SH-SY5Y (cell line): ENCODE data around the gene VHLL.

Source experiments
- GATA2 ChIP-seq: IDR thresholded peaks from 2 replicates; pipeline ENCODE4 v1.6.1; 2011; ENCODE audit warnings: mild to moderate bottlenecking, low read depth, low read length
- GATA3 ChIP-seq: IDR thresholded peaks from 2 replicates; pipeline ENCODE4 v1.6.1; 2011; ENCODE audit warnings: low read depth, mild to moderate bottlenecking, low read length, moderate library complexity

GRCh38 chr1:156319664-156320063 lies 20.6 kb upstream of the VHLL start:
- TF ChIP-seq GATA2 = no peak
- no peak for TF ChIP-seq GATA3
